Dendritic cell treated with granulocyte-macrophage colony-stimulating factor and Interleukin-4, amounts not matched to agents 40 ng/mL and 50 ng/mL, for 4 days (primary cell): Measurements from ENCODE around the gene ZNG1F.
"Not testable (repeated sequence)": the region's sequence is repeated elsewhere in the genome, so short reads cannot be mapped to it uniquely, and the experiment has no call there.

Source experiments
- H3K27ac Mint-ChIP-seq: one replicate; pipeline ENCODE4 v1.8.0; 2022; ENCODE audit warnings: mild to moderate bottlenecking, mixed read lengths
- H3K27me3 Mint-ChIP-seq: one replicate; pipeline ENCODE4 v1.8.0; 2022; ENCODE audit warnings: mild to moderate bottlenecking, mixed read lengths
- H3K36me3 Mint-ChIP-seq: one replicate; pipeline ENCODE4 v1.8.0; 2022; ENCODE audit warnings: low read depth, mixed read lengths
- H3K4me1 Mint-ChIP-seq: one replicate; pipeline ENCODE4 v1.8.0; 2022; ENCODE audit warnings: low read depth, mixed read lengths
- H3K4me3 Mint-ChIP-seq: one replicate; pipeline ENCODE4 v1.8.0; 2022; ENCODE audit warnings: mild to moderate bottlenecking, moderate library complexity, mixed read lengths
- H3K9me3 Mint-ChIP-seq: one replicate; pipeline ENCODE4 v1.8.0; 2022; ENCODE audit warnings: mixed read lengths
- intact Hi-C: fragments of 100-400 bp; cut with micrococcal nuclease; formaldehyde crosslinking; loops from one replicate; pipeline ENCODE4 v1.15.0; 2022

Gene ZNG1F

GRCh38 chr9:41128581-41128980 lies 60.5 kb downstream of the ZNG1F start, which contains the start of gene FOXD4L6:
FOXD4L6 (minus strand) TSS chr9:41128681; CDS start chr9:41128383, 298 bp downstream.
- H3K36me3 Mint-ChIP-seq, H3K9me3 Mint-ChIP-seq, H3K27me3 Mint-ChIP-seq, H3K4me1 Mint-ChIP-seq, H3K4me3 Mint-ChIP-seq, intact Hi-C loops, H3K27ac Mint-ChIP-seq: not testable (repeated sequence)

DNA sequence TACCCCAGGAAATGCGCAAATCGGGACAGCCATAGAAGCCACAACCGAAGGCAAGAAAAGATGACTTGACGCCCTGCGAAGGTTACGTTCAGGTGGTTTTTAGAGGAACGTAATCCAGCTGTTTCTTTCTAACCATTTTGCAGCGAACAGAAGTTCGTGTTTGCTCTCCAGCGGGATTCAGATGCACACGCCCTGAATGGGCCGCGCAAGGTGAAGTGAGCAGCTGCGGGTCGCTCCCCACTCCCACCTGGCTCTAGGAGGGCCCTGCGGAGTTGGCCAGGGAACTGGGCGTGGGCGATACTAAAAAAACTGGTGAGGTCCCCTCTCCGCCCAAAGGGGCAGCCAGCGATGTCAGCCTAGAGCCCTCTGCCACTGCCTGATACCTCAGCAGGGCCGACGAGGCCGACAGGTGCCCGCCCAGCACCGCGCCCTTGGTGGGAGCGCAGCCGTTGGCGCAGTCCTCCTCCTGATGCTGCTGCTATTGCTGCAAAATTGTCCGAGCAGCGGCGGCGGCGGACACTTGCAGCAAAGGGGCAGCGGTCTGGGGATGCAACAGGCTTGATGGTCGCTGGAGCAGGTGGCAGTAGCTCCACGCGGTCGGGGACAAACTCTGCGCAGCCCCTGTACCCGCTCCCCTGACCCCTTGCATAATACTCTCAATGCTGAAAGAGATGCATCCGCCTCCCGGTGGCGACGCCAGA lies 62.2 kb downstream of the ZNG1F start:
- H3K4me3 Mint-ChIP-seq, H3K27ac Mint-ChIP-seq, H3K4me1 Mint-ChIP-seq, intact Hi-C loops, H3K9me3 Mint-ChIP-seq, H3K36me3 Mint-ChIP-seq, H3K27me3 Mint-ChIP-seq: not testable (repeated sequence)

GRCh38 chr9:41125936-41126335 lies 63.2 kb downstream of the ZNG1F start:
- H3K27me3 Mint-ChIP-seq, H3K9me3 Mint-ChIP-seq, intact Hi-C loops, H3K36me3 Mint-ChIP-seq, H3K4me3 Mint-ChIP-seq, H3K27ac Mint-ChIP-seq, H3K4me1 Mint-ChIP-seq: not testable (repeated sequence)

DNA sequence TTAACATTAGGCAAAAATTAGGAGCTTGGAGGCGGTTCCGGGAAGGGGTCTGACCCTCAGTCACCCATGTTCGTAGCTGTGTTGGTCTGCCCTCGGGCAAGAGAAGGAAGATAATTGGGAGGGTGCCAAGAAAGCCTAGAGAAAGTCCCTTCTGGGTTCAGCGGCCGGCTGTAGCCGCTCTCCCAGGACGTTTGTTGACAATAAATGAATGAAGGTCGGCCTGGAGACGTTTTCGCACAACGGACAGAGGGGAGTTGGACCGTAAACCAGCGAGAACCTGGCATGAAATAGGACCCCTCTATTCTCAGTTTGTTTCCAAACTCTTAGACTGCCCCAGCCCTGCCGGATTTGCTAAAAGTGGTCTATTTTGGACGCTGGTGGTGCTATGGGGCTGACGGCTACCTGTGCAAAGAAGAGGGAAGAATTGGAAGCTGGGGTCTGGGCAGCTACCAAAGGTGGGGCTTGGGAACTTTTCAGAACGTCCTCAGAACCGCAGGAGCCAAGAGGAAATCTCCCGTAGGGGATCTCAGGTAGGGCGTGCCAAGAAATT lies 63.9 kb downstream of the ZNG1F start:
- H3K27ac Mint-ChIP-seq, intact Hi-C loops, H3K9me3 Mint-ChIP-seq, H3K4me1 Mint-ChIP-seq, H3K27me3 Mint-ChIP-seq, H3K4me3 Mint-ChIP-seq, H3K36me3 Mint-ChIP-seq: not testable (repeated sequence)

- H3K27me3 Mint-ChIP-seq, H3K36me3 Mint-ChIP-seq, intact Hi-C loops, H3K4me3 Mint-ChIP-seq, H3K9me3 Mint-ChIP-seq, H3K27ac Mint-ChIP-seq, H3K4me1 Mint-ChIP-seq: not testable (repeated sequence)
These were observed 64.6 kb downstream of the ZNG1F start for GRCh38 chr9:41124250-41125108.

DNA sequence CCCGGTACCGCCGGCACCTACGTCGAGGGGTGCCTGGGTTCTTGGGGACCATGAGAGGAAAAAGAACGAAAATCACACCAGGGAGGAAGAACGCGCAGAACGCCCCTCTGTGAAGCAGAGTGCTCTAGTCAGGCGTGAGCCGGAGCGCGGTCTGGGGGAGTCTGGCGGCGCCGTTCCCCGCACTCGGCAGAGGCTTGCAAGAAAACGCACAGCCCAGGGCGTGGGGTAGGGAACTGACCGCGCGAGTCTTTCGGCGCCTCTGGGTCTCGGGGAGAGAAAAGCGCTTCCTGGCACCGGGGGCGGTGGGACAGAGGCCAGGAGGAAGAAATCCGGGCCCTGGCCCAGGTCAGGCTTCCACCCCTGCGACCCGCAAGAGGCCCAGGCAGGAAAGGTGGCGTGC lies 65.3 kb downstream of the ZNG1F start:
- H3K27ac Mint-ChIP-seq, H3K4me3 Mint-ChIP-seq, H3K9me3 Mint-ChIP-seq, H3K4me1 Mint-ChIP-seq, intact Hi-C loops, H3K36me3 Mint-ChIP-seq: not testable (repeated sequence)
- H3K27me3 Mint-ChIP-seq: peaks cover 10% of the 10 kb centered on the region

GRCh38 chr9:41123396-41123795 lies 65.7 kb downstream of the ZNG1F start:
- H3K27ac Mint-ChIP-seq, H3K36me3 Mint-ChIP-seq, H3K4me3 Mint-ChIP-seq, H3K4me1 Mint-ChIP-seq, intact Hi-C loops, H3K9me3 Mint-ChIP-seq: not testable (repeated sequence)
- peaks cover 10% of the 10 kb centered on the region for H3K27me3 Mint-ChIP-seq

- H3K27me3 Mint-ChIP-seq, H3K9me3 Mint-ChIP-seq, intact Hi-C loops, H3K4me3 Mint-ChIP-seq, H3K27ac Mint-ChIP-seq, H3K4me1 Mint-ChIP-seq, H3K36me3 Mint-ChIP-seq: not testable (repeated sequence)
These were observed 68.4 kb downstream of the ZNG1F start for GRCh38 chr9:41120696-41121095.

DNA sequence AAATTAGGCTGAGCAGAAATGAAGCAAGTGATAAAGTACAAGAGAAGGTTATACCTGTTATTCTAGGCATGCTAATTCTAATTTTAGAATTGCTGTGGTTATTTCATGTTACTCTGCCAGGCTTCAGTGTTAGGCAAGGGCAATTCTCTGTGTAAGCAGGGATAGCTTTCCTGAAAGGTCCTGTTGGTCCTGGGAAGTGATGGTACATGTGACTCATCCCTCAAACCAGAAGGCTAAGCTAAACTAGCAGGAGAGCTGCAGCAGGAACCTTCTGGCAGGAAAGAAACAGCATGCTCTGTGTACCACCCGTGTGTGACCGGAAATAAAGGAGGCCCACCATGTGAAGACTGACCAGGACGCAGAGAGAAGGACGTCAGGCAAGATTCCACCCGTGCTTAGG lies 69.4 kb downstream of the ZNG1F start:
- H3K4me3 Mint-ChIP-seq, H3K36me3 Mint-ChIP-seq, H3K9me3 Mint-ChIP-seq, H3K27me3 Mint-ChIP-seq, H3K4me1 Mint-ChIP-seq, H3K27ac Mint-ChIP-seq, intact Hi-C loops: not testable (repeated sequence)

DNA sequence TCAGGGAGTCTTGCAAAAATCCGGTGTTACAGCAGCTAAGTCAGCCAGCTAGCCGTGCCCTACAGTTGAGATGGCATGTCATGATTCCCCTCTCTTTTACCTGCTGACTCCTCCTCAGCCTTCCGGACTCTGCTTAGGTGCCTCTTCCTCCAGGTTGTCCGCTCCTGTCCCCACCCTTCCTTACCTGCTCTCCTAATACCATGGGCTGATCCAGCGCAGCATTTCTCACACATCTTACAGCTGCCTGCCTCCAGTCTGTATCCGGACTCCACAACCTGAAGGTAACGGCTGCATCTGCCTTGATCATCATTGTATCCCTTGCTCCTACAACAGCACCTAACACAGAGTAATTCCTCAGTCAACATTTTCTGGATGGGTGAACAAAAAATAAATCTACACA lies 69.8 kb downstream of the ZNG1F start:
- H3K27ac Mint-ChIP-seq, H3K9me3 Mint-ChIP-seq, H3K4me1 Mint-ChIP-seq, intact Hi-C loops, H3K36me3 Mint-ChIP-seq, H3K4me3 Mint-ChIP-seq, H3K27me3 Mint-ChIP-seq: not testable (repeated sequence)

GRCh38 chr9:41113348-41113747 lies 75.8 kb downstream of the ZNG1F start:
- H3K36me3 Mint-ChIP-seq, H3K4me3 Mint-ChIP-seq, H3K27ac Mint-ChIP-seq, H3K27me3 Mint-ChIP-seq, H3K9me3 Mint-ChIP-seq, H3K4me1 Mint-ChIP-seq, intact Hi-C loops: not testable (repeated sequence)

DNA sequence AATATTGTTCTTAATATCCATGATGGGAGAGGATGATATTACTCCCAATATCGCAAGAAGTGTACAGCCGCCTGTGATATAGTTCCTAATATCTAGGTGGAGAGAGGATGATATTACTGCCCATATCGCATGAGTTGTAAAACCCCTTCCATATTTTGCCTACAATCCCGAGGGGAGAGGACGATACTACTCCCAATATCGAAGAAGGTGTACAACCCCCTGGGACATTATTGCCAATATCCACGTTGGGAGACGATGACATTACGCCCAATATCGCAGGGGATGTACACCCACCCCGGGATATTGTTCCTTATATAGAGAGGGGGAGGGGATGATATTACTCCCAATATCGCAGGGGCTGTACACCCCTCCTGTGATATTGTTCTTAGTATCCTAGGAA lies 77.7 kb downstream of the ZNG1F start:
- H3K4me3 Mint-ChIP-seq, intact Hi-C loops, H3K4me1 Mint-ChIP-seq, H3K9me3 Mint-ChIP-seq, H3K36me3 Mint-ChIP-seq, H3K27ac Mint-ChIP-seq: not testable (repeated sequence)
- peaks cover 12% of the 10 kb centered on the region for H3K27me3 Mint-ChIP-seq

- H3K27ac Mint-ChIP-seq, H3K4me3 Mint-ChIP-seq, intact Hi-C loops, H3K9me3 Mint-ChIP-seq, H3K4me1 Mint-ChIP-seq, H3K36me3 Mint-ChIP-seq: not testable (repeated sequence)
- H3K27me3 Mint-ChIP-seq: peaks cover 12% of the 10 kb centered on the region
These were observed 78.2 kb downstream of the ZNG1F start for GRCh38 chr9:41110913-41111312.

DNA sequence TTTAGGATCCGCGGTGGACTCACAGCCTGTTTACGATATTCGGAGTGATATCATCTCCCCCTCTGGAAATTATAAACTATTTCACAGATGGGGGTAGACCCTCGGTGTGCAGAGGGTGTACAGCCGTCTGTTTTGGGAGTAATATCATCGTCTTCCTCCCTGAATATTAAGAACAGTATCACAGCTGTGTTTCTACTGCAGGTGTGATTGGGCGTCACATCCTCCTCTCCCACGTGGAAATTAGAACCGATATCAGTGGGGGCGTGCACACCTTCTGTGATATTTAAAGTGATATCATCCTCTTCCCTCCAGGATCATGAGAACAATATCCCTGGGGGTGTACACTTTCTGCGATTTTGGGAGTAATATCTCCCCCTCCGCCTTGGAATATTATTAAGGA lies 79.9 kb downstream of the ZNG1F start:
- H3K27ac Mint-ChIP-seq, H3K9me3 Mint-ChIP-seq, intact Hi-C loops, H3K4me1 Mint-ChIP-seq, H3K4me3 Mint-ChIP-seq, H3K36me3 Mint-ChIP-seq: not testable (repeated sequence)
- H3K27me3 Mint-ChIP-seq: peaks cover 13% of the 10 kb centered on the region

- H3K9me3 Mint-ChIP-seq, H3K4me1 Mint-ChIP-seq, intact Hi-C loops, H3K36me3 Mint-ChIP-seq, H3K27ac Mint-ChIP-seq, H3K4me3 Mint-ChIP-seq: not testable (repeated sequence)
- peaks cover 13% of the 10 kb centered on the region for H3K27me3 Mint-ChIP-seq
These were observed 80.3 kb downstream of the ZNG1F start for GRCh38 chr9:41108816-41109215.
